ENCODE data around the gene MSH3. TPM values are rescaled to one million over a fixed set of nuclear protein-coding genes. Genes with fewer than 3 reads are reported as not detected.

The MSH3 gene
- total RNA-seq, 4 donors from 2014 or later, result 17.5 to 24.4 (median 21.2) TPM

DNA sequence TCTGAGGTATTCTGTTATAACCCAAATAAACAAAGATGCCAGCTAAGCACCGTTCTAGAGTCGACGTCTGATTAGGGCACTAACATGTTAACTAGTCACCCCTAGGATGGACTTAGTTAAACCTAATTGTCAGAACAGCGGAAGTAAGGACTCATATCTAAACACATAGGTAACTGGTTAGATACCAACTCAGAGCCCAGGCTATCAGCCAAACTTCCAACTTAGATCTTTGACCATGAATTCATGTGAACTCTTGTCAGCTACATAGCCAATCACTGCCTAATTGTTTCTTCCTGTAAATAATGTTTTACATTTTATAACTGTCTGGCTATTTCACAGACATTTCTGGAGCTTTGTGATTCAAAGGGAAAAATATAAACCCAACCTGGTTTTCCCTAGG is 84.6 kb downstream of the MSH3 start:
- TF ChIP-seq, protein P1, sequence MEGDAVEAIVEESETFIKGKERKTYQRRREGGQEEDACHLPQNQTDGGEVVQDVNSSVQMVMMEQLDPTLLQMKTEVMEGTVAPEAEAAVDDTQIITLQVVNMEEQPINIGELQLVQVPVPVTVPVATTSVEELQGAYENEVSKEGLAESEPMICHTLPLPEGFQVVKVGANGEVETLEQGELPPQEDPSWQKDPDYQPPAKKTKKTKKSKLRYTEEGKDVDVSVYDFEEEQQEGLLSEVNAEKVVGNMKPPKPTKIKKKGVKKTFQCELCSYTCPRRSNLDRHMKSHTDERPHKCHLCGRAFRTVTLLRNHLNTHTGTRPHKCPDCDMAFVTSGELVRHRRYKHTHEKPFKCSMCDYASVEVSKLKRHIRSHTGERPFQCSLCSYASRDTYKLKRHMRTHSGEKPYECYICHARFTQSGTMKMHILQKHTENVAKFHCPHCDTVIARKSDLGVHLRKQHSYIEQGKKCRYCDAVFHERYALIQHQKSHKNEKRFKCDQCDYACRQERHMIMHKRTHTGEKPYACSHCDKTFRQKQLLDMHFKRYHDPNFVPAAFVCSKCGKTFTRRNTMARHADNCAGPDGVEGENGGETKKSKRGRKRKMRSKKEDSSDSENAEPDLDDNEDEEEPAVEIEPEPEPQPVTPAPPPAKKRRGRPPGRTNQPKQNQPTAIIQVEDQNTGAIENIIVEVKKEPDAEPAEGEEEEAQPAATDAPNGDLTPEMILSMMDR (IDR thresholded peaks at IDR 0.05; ENCODE audit: low read depth), result no peak

DNA sequence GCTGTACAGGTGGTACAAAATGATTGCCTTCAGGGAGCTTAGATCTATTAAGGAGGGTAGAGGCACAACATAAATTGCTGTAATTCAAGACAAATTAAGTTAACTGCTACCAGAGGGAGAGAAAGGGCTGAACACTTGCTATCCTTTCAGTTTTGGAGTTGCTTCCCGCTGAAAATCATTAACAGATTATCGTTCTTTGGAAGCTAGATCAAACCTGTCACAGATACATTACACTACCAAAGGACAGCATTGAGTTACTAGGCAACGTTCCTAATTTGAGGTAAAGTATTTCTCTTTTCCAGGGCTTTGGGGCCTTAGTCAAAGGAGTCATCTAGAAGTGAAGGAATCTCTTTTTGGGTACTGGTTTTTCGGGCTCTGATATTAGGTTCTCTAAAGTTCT is 85.0 kb downstream of the MSH3 start:
- TF ChIP-seq, protein P1 (IDR thresholded peaks at IDR 0.05; ENCODE audit: low read depth), result no peak

- TF ChIP-seq, protein P1 (IDR thresholded peaks at IDR 0.05; ENCODE audit: low read depth), result no peak
These were observed 85.4 kb downstream of the MSH3 start for GRCh38 chr5:80739898-80740297.

- TF ChIP-seq, protein P1 (IDR thresholded peaks at IDR 0.05; ENCODE audit: low read depth), result no peak
These were observed 86.5 kb downstream of the MSH3 start for GRCh38 chr5:80740999-80741398.

DNA sequence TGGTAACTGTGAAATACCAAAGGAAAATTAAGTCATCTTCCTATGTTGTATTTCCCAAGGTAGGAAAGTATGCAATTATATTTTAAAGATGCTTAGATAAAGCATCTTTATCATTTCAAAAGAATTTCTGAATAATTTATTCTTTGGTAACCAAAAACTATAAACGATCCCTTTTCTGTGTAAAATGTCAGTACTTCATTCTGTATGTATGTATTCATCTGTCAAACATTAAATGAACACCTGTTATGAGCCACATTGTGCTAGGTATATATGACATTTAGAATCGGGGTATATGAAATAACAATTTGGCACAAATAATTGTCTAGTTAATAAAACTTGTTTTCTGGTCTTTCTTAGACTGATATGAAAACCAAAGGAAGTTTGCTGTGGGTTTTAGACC is 89.7 kb downstream of the MSH3 start:
- TF ChIP-seq, protein P1 (IDR thresholded peaks at IDR 0.05; ENCODE audit: low read depth), result no peak

GRCh38 chr5:80745490-80745889 is 91.0 kb downstream of the MSH3 start:
- TF ChIP-seq, protein P1 (IDR thresholded peaks at IDR 0.05; ENCODE audit: low read depth), result no peak

- TF ChIP-seq, protein P1 (IDR thresholded peaks at IDR 0.05; ENCODE audit: low read depth), result no peak
These were observed 93.5 kb downstream of the MSH3 start for GRCh38 chr5:80747922-80748321.
